ENCODE measurements around the gene ITPKC. TPM values are rescaled to one million over a fixed set of nuclear protein-coding genes. Genes with fewer than 3 reads are reported as not detected.

The ITPKC gene
- total and polyA plus RNA-seq, 10 of the 15 experiments (the other 5 are each of a cell fraction or from before 2014, with no cell fraction given): 0.03 to 6.4 (median 3.5) TPM

DNA sequence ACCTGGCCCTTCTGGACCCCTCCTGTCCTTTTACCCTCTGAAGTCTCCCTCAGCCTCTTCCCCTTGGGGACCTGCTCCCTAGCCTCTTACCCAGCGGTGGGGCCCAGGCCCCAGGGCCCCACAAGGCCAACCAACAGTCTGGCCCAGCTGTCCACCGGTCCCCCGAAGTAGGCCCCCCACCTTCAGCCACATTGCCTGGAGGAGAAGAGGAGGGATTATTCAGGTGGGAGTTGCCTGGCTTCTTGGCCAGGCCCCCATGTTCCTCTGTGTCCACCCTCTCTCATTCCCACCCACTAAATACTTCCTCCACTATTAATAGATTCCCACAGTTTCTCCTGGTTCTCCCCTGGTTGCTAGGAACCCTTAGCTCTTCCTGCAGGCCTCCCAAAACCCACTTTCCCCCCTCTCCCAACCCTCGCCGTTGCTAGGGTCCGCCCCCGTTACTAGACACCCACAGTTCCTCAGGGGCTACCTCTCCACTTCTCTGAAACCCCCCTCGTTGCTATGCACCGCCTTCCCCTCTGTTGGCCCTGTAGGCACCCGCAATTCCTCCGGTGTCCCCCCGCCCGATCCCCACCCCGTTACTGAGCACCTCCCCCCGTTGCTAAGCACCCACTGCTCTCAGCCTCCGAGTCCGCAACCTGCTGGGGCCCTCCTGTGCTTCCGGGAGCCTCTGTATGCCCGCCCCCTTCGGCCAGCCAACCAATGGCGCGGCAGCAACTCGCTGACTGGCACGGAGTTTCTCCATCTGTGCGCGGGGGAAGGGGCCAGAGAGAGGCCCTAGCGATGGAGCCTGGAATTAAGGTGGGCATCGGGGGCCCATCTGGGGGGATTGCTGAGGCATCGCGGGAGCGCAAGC is 2.2 kb upstream of the ITPKC start (continued):
- TF ChIP-seq, protein P1, sequence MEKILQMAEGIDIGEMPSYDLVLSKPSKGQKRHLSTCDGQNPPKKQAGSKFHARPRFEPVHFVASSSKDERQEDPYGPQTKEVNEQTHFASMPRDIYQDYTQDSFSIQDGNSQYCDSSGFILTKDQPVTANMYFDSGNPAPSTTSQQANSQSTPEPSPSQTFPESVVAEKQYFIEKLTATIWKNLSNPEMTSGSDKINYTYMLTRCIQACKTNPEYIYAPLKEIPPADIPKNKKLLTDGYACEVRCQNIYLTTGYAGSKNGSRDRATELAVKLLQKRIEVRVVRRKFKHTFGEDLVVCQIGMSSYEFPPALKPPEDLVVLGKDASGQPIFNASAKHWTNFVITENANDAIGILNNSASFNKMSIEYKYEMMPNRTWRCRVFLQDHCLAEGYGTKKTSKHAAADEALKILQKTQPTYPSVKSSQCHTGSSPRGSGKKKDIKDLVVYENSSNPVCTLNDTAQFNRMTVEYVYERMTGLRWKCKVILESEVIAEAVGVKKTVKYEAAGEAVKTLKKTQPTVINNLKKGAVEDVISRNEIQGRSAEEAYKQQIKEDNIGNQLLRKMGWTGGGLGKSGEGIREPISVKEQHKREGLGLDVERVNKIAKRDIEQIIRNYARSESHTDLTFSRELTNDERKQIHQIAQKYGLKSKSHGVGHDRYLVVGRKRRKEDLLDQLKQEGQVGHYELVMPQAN (conservative IDR thresholded peaks at IDR 0.05): no peak; the same call in 1 of the 2 replicates
- no peak for TF ChIP-seq KAT2A (conservative IDR thresholded peaks at IDR 0.05; ENCODE audit: control insufficient read depth, low read depth, low read length)
- TF ChIP-seq, protein P2, sequence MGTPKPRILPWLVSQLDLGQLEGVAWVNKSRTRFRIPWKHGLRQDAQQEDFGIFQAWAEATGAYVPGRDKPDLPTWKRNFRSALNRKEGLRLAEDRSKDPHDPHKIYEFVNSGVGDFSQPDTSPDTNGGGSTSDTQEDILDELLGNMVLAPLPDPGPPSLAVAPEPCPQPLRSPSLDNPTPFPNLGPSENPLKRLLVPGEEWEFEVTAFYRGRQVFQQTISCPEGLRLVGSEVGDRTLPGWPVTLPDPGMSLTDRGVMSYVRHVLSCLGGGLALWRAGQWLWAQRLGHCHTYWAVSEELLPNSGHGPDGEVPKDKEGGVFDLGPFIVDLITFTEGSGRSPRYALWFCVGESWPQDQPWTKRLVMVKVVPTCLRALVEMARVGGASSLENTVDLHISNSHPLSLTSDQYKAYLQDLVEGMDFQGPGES (IDR thresholded peaks at IDR 0.05): peak; percentile 63; the same call in 1 of the 2 replicates
- TF ChIP-seq HDAC2 (IDR thresholded peaks at IDR 0.05): no peak
- TF ChIP-seq, protein P3, sequence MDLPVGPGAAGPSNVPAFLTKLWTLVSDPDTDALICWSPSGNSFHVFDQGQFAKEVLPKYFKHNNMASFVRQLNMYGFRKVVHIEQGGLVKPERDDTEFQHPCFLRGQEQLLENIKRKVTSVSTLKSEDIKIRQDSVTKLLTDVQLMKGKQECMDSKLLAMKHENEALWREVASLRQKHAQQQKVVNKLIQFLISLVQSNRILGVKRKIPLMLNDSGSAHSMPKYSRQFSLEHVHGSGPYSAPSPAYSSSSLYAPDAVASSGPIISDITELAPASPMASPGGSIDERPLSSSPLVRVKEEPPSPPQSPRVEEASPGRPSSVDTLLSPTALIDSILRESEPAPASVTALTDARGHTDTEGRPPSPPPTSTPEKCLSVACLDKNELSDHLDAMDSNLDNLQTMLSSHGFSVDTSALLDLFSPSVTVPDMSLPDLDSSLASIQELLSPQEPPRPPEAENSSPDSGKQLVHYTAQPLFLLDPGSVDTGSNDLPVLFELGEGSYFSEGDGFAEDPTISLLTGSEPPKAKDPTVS (IDR thresholded peaks at IDR 0.05; ENCODE audit: low read depth, low read length): no peak
- TF ChIP-seq, protein P4, sequence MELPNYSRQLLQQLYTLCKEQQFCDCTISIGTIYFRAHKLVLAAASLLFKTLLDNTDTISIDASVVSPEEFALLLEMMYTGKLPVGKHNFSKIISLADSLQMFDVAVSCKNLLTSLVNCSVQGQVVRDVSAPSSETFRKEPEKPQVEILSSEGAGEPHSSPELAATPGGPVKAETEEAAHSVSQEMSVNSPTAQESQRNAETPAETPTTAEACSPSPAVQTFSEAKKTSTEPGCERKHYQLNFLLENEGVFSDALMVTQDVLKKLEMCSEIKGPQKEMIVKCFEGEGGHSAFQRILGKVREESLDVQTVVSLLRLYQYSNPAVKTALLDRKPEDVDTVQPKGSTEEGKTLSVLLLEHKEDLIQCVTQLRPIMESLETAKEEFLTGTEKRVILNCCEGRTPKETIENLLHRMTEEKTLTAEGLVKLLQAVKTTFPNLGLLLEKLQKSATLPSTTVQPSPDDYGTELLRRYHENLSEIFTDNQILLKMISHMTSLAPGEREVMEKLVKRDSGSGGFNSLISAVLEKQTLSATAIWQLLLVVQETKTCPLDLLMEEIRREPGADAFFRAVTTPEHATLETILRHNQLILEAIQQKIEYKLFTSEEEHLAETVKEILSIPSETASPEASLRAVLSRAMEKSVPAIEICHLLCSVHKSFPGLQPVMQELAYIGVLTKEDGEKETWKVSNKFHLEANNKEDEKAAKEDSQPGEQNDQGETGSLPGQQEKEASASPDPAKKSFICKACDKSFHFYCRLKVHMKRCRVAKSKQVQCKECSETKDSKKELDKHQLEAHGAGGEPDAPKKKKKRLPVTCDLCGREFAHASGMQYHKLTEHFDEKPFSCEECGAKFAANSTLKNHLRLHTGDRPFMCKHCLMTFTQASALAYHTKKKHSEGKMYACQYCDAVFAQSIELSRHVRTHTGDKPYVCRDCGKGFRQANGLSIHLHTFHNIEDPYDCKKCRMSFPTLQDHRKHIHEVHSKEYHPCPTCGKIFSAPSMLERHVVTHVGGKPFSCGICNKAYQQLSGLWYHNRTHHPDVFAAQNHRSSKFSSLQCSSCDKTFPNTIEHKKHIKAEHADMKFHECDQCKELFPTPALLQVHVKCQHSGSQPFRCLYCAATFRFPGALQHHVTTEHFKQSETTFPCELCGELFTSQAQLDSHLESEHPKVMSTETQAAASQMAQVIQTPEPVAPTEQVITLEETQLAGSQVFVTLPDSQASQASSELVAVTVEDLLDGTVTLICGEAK (IDR thresholded peaks at IDR 0.05; ENCODE audit: borderline replicate concordance): peak; percentile 64; the same call in 1 of the 2 replicates
- TF ChIP-seq SPI1 (IDR thresholded peaks at IDR 0.05; ENCODE audit: borderline replicate concordance, insufficient read depth, low read depth, low read length): no peak
- TF ChIP-seq, protein P5, sequence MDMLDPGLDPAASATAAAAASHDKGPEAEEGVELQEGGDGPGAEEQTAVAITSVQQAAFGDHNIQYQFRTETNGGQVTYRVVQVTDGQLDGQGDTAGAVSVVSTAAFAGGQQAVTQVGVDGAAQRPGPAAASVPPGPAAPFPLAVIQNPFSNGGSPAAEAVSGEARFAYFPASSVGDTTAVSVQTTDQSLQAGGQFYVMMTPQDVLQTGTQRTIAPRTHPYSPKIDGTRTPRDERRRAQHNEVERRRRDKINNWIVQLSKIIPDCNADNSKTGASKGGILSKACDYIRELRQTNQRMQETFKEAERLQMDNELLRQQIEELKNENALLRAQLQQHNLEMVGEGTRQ (IDR thresholded peaks at IDR 0.05; ENCODE audit: borderline replicate concordance, low read depth, low read length): no peak
- peak; percentile 96 for TF ChIP-seq DPF2 (IDR thresholded peaks at IDR 0.05)
- TF ChIP-seq, protein P6, sequence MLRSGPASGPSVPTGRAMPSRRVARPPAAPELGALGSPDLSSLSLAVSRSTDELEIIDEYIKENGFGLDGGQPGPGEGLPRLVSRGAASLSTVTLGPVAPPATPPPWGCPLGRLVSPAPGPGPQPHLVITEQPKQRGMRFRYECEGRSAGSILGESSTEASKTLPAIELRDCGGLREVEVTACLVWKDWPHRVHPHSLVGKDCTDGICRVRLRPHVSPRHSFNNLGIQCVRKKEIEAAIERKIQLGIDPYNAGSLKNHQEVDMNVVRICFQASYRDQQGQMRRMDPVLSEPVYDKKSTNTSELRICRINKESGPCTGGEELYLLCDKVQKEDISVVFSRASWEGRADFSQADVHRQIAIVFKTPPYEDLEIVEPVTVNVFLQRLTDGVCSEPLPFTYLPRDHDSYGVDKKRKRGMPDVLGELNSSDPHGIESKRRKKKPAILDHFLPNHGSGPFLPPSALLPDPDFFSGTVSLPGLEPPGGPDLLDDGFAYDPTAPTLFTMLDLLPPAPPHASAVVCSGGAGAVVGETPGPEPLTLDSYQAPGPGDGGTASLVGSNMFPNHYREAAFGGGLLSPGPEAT (IDR thresholded peaks at IDR 0.05; ENCODE audit: low read depth): no peak
- TF ChIP-seq CREM (IDR thresholded peaks at IDR 0.05; ENCODE audit: low read depth): 0 out of 2 replicates have a peak, but pooled peaks have one; percentile 7
- TF ChIP-seq ESRRA (IDR thresholded peaks at IDR 0.05; ENCODE audit: low read length): no peak
- no peak for TF ChIP-seq FOXM1 (IDR thresholded peaks at IDR 0.05; ENCODE audit: low read depth, low read length)
- no peak for TF ChIP-seq SMC3 (IDR thresholded peaks at IDR 0.05; ENCODE audit: borderline replicate concordance, low read length)
- no peak for TF ChIP-seq RAD51 (IDR thresholded peaks at IDR 0.05)
- TF ChIP-seq CHD1 (IDR thresholded peaks at IDR 0.05; ENCODE audit: low read depth, low read length): no peak

All from GM12878 (cell line).